Duodenal mucosa (tissue), 2 donors: ENCODE measurements around the gene SAMD4A.

Experiments used
- H3K27ac ChIP-seq: one replicate; pipeline ENCODE4 v1.7.0; 2013; ENCODE audit warnings: low read depth, low read length
- H3K27me3 ChIP-seq, 2 donors: one replicate each; pipeline ENCODE4 v1.7.0; 2013; ENCODE audit warnings: low read length in 2 of 2, control low read depth in 1 of 2; ENCODE audit not compliant: insufficient read depth in 2 of 2, control insufficient read depth in 1 of 2
- H3K36me3 ChIP-seq, 2 donors: one replicate each; pipeline ENCODE4 v1.7.0; 2013; ENCODE audit warnings: low read length in 2 of 2, control low read depth in 1 of 2; ENCODE audit not compliant: insufficient read depth in 2 of 2, control insufficient read depth in 1 of 2
- H3K4me1 ChIP-seq, 2 donors: one replicate each; pipeline ENCODE4 v1.7.0; 2013; ENCODE audit warnings: low read length in 2 of 2, control low read depth in 1 of 2; ENCODE audit not compliant: insufficient read depth in 2 of 2, control insufficient read depth in 1 of 2
- H3K4me3 ChIP-seq, 2 donors: one replicate each; pipeline ENCODE4 v1.7.0; 2013; ENCODE audit warnings: low read length in 2 of 2, low read depth in 1 of 2
- H3K9ac ChIP-seq, 2 donors: one replicate each; pipeline ENCODE4 v1.7.0; 2013; ENCODE audit warnings: low read length in 2 of 2, low read depth in 1 of 2
- H3K9me3 ChIP-seq, 2 donors: one replicate each; pipeline ENCODE4 v1.7.0; 2013; ENCODE audit warnings: low read length in 2 of 2, control low read depth in 1 of 2; ENCODE audit not compliant: control insufficient read depth in 1 of 2

Gene SAMD4A

GRCh38 chr14:54839701-54840119 is 272.8 kb downstream of the SAMD4A start:
- H3K36me3 ChIP-seq: peaks cover 0 to 3% of the 10 kb centered on the region in 2 donors
- no peaks in the 10 kb centered on the region for H3K9me3 ChIP-seq
- no peaks in the 10 kb centered on the region for H3K27me3 ChIP-seq
- H3K4me3 ChIP-seq: no peak overlapping the region
- no peak overlapping the region for H3K9ac ChIP-seq
- H3K4me1 ChIP-seq: peaks cover 3 to 6% of the 10 kb centered on the region in 2 donors
- H3K27ac ChIP-seq: no peak overlapping the region

DNA sequence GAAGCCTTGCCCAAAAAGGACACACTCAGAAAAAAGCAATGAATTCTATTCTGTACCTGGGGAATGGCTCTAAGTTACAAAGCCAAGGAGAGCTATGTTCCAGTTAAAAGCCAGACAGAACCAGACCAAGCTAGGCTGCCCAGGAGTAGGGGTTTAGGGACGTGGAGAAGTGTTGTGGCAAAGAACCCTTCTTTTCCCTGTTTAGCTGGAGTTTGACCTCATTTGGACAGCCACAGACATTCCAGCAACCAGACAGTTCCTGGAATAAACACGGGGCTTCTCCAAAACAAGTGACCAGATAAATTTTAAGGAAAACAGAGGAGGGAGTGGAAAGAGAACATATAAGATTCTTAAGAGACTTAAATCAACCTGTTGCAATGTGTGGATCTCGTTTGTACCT is 273.4 kb downstream of the SAMD4A start:
- no peaks in the 10 kb centered on the region for H3K9me3 ChIP-seq
- H3K27ac ChIP-seq: no peak overlapping the region
- no peaks in the 10 kb centered on the region for H3K27me3 ChIP-seq
- H3K4me1 ChIP-seq: peaks cover 3 to 6% of the 10 kb centered on the region in 2 donors
- H3K36me3 ChIP-seq: peaks cover 0 to 3% of the 10 kb centered on the region in 2 donors
- no peak overlapping the region for H3K4me3 ChIP-seq
- no peak overlapping the region for H3K9ac ChIP-seq

- H3K9ac ChIP-seq: no peak overlapping the region
- H3K36me3 ChIP-seq: peaks cover 0 to 6% of the 10 kb centered on the region in 2 donors
- no peaks in the 10 kb centered on the region for H3K9me3 ChIP-seq
- no peak overlapping the region for H3K27ac ChIP-seq
- H3K4me3 ChIP-seq: no peak overlapping the region
- H3K27me3 ChIP-seq: no peaks in the 10 kb centered on the region
- peaks cover 3 to 6% of the 10 kb centered on the region in 2 donors for H3K4me1 ChIP-seq
Measured at GRCh38 chr14:54840798-54841197, 273.9 kb downstream of the SAMD4A start.
